Measurements from ENCODE around the gene SOS2. TPM values are rescaled to one million over a fixed set of nuclear protein-coding genes. Genes with fewer than 3 reads are reported as not detected.

The SOS2 gene
- total RNA-seq, 6 donors from 2014 or later = 21.3 to 47.1 (median 29.6) TPM

DNA sequence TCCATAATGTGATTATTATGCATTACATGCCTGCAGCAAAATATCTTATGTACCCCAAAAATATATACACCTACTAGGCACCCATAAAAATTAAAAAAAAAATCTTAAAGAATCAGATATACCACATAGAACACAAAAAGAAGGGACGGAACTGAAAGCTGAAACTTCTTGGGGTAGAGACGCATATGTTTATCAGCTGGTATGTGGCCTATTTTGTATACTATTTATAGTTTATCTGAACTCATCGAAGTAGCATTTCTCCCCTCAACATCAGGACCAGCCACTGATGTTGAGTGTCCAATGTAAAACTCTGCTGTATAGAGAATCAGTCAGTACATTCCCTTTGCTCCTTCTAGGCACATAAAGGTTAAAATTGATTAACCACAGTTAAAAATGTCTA lies 22.9 kb upstream of the SOS2 start:
- TF ChIP-seq, protein P1, sequence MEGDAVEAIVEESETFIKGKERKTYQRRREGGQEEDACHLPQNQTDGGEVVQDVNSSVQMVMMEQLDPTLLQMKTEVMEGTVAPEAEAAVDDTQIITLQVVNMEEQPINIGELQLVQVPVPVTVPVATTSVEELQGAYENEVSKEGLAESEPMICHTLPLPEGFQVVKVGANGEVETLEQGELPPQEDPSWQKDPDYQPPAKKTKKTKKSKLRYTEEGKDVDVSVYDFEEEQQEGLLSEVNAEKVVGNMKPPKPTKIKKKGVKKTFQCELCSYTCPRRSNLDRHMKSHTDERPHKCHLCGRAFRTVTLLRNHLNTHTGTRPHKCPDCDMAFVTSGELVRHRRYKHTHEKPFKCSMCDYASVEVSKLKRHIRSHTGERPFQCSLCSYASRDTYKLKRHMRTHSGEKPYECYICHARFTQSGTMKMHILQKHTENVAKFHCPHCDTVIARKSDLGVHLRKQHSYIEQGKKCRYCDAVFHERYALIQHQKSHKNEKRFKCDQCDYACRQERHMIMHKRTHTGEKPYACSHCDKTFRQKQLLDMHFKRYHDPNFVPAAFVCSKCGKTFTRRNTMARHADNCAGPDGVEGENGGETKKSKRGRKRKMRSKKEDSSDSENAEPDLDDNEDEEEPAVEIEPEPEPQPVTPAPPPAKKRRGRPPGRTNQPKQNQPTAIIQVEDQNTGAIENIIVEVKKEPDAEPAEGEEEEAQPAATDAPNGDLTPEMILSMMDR (IDR thresholded peaks at IDR 0.05) = no peak
- TF ChIP-seq EP300 (IDR thresholded peaks at IDR 0.05) = no peak
- no peak for TF ChIP-seq POLR2A (IDR thresholded peaks at IDR 0.05)
- TF ChIP-seq POLR2AphosphoS5 (IDR thresholded peaks at IDR 0.05) = no peak
- no peak overlapping the region for H3K4me3 ChIP-seq
- H3K36me3 ChIP-seq = no peaks in the 10 kb centered on the region
- H3K27me3 ChIP-seq = no peaks in the 10 kb centered on the region
- no peaks in the 10 kb centered on the region for H3K4me1 ChIP-seq
- H3K9me3 ChIP-seq = no peaks in the 10 kb centered on the region
- no peak overlapping the region for H3K27ac ChIP-seq
- DNase-seq = no peak
- 95 to 97% methylated on average over 3 of the region's 3 CpGs for WGBS, 2 donors
- ATAC-seq (ENCODE audit: low FRiP score in 2 of 2) = no peak

DNA sequence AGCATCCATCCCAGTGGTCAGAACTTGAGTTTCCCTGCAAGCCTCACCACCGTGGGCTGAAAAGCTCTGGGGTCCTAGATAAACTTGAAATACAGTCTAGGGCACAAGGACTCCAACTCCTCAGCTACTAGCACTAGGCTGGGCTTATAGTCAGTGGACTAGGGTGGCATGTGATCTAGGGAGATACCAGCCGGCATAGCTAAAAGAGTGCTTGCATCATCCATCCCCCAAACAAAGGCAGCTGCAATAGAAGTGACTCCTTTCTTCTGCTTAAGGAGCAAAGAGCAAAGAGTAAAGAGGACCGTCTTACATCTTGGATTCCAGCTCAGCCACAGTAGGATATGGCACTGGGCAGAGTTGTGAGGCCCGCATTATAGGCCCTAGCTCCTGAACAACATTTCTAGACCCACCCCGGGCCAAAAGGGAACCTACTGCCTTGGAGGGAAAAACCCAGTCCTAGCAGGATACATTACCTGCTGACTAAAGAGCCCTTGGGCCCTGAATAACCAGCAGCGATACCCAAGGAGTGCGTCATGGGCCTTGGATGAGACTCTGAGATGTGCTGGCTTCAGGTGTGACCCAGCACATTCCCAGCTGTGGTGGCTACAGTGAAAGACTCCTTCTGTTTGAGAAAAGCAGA lies 17.9 kb upstream of the SOS2 start:
- ATAC-seq (ENCODE audit: low FRiP score in 2 of 2) = no peak
- Histone ChIP-seq H3K4me3 (no peak overlapping the region), H3K9me3 (no peaks in the 10 kb centered on the region), H3K36me3 (peaks cover 0 to 3% (median 0%) of the 10 kb centered on the region in 4 donors), H3K4me1 (no peaks in the 10 kb centered on the region), H3K27me3 (no peaks in the 10 kb centered on the region), H3K27ac (no peak overlapping the region)
- no peak for DNase-seq
- no peak for TF ChIP-seq EP300 (IDR thresholded peaks at IDR 0.05)
- TF ChIP-seq POLR2A (IDR thresholded peaks at IDR 0.05) = no peak
- TF ChIP-seq POLR2AphosphoS5 (IDR thresholded peaks at IDR 0.05) = no peak
- TF ChIP-seq, protein P1 (IDR thresholded peaks at IDR 0.05) = no peak
- 85 to 89% methylated on average over 6 to 7 of the region's 7 CpGs for WGBS, 2 donors

DNA sequence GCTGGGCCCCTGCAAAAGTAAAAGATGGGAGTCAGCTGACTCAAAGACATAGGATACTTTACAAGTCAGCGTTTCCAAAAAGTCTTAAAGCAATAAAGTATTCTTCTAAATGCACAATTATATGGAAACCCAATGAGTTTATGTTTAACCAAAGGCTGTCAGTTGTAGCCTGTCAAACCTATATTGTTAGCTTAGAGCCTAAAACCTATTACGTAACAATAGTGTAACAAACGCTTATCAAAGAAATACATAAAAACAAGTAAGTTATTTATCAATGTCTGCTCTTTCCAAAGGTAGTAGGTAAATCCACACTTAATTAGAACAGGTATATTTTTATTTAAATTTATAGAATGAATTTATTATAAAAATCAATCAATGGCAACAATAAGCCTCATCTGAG lies 15.9 kb upstream of the SOS2 start:
- 76 to 93% methylated on average over 3 of the region's 3 CpGs for WGBS, 2 donors
- Histone ChIP-seq H3K36me3 (peaks cover 0 to 3% (median 0%) of the 10 kb centered on the region in 4 donors), H3K4me3 (no peak overlapping the region), H3K4me1 (no peaks in the 10 kb centered on the region), H3K9me3 (no peaks in the 10 kb centered on the region), H3K27ac (no peak overlapping the region), H3K27me3 (no peaks in the 10 kb centered on the region)
- DNase-seq (no peak), ATAC-seq (ENCODE audit: low FRiP score in 2 of 2) (no peak)
- TF ChIP-seq POLR2AphosphoS5 (IDR thresholded peaks at IDR 0.05) (no peak), EP300 (IDR thresholded peaks at IDR 0.05) (no peak), POLR2A (IDR thresholded peaks at IDR 0.05) (no peak)

DNA sequence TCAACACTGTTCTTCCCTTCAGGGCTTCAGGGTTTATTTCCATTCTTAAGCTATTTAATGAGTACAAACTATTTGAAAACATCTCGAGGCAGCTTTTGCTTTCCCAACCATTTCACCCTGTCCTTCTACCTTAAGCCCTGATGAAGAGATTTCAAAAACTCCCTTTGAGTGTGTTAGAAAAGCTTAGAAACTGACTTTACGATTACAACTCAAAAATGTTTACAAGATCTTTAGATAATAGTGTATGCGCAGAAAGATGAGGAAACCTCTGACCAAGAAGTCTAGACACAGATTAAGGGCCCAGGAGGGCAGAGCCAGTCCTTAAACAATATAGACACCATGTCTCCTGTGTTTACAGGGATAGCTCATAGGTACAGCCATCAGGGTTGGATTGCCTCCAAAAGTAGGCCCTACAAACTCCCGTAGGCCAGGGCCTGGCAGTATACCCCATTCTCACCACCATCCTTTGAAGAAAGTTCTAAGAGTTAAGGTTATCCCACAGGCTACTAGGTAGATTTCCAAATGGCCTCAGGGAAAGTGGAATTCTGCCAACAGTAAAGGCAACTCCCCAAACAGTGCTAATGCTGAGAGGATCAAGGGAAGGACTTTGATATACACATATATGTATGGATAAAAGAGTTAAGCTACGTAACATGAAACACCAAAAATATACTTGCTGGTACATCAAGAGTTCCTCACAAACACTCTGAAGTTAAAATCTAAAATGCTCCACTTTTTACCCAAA lies 11.4 kb upstream of the SOS2 start:
- 88 to 92% methylated on average over 5 of the region's 5 CpGs for WGBS, 2 donors
- Histone ChIP-seq H3K36me3 (peaks cover 0 to 3% (median 0%) of the 10 kb centered on the region in 4 donors), H3K4me1 (no peaks in the 10 kb centered on the region), H3K4me3 (no peak overlapping the region), H3K27ac (no peak overlapping the region), H3K27me3 (no peaks in the 10 kb centered on the region), H3K9me3 (no peaks in the 10 kb centered on the region)
- TF ChIP-seq POLR2AphosphoS5 (IDR thresholded peaks at IDR 0.05) (no peak), POLR2A (IDR thresholded peaks at IDR 0.05) (no peak), EP300 (IDR thresholded peaks at IDR 0.05) (no peak)
- TF ChIP-seq, protein P1 (IDR thresholded peaks at IDR 0.05) = no peak
- no peak for ATAC-seq (ENCODE audit: low FRiP score in 2 of 2)
- DNase-seq = no peak

DNA sequence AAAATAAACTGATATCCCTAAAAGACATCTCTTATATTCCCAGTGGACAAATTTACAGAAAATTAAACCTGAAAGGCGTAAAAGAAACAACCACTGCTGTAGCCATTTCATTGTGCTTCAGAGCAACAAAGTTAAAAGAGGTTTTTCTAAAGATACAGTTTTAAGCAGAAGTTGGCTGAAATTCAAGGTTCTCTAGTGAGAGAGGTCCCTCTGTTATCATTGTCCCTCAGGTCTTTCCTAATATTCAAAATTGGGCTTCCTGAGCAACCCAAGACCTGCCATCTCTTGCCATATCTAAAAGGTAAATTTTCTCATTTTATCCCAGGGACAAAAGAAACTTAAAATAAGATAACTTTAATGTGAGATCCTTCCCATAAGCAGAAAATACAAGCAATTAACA lies 10.7 kb upstream of the SOS2 start:
- ATAC-seq (ENCODE audit: low FRiP score in 2 of 2) (no peak), DNase-seq (no peak)
- Histone ChIP-seq H3K27me3 (no peaks in the 10 kb centered on the region), H3K27ac (no peak overlapping the region), H3K4me3 (no peak overlapping the region), H3K36me3 (peaks cover 0 to 3% (median 0%) of the 10 kb centered on the region in 4 donors), H3K9me3 (no peaks in the 10 kb centered on the region), H3K4me1 (no peaks in the 10 kb centered on the region)
- TF ChIP-seq, protein P1 (IDR thresholded peaks at IDR 0.05) = no peak
- TF ChIP-seq POLR2A (IDR thresholded peaks at IDR 0.05) (no peak), EP300 (IDR thresholded peaks at IDR 0.05) (no peak), POLR2AphosphoS5 (IDR thresholded peaks at IDR 0.05) (no peak)
- 98 to 100% methylated on average over 1 of the region's 1 CpG for WGBS, 2 donors

Data from upper lobe of left lung (tissue), 6 donors.